Activated naive CD8-positive, alpha-beta T cell treated with anti-CD3 and anti-CD28 coated beads, Interleukin-2, amount 10 ng/mL, durations not matched to agents 7 days and 5 days (primary cell): Measurements from ENCODE around the gene COQ6. TPM values are rescaled to one million over a fixed set of nuclear protein-coding genes. Genes with fewer than 3 reads are reported as not detected.
A peak's percentile ranks its signal among the peaks of the same experiment; 100 is the strongest.
"Not testable (repeated sequence)": the region's sequence is repeated elsewhere in the genome, so short reads cannot be mapped to it uniquely, and the experiment has no call there.

ENCODE experiments used
- ATAC-seq: fragments of 150-1000 bp; cut with Tn5 transposase; one replicate; pipeline ENCODE4 v1.10.0; 2021; ENCODE audit warnings: low read depth, moderate library complexity
- POLR2A ChIA-PET: fragments of 350-600 bp; sonication (Branson Sonifier 250); formaldehyde crosslinking; loops from one replicate; lab custom pipeline; 2021; ENCODE audit warnings: antibody characterized with exemption; lab: Charles Lee
- DNase-seq: peaks from one replicate; pipeline ENCODE4 v3.0.0; 2021
- H3K27ac Mint-ChIP-seq: one replicate; pipeline ENCODE4 v1.8.0; 2022; ENCODE audit warnings: mild to moderate bottlenecking, mixed read lengths
- H3K27me3 Mint-ChIP-seq: one replicate; pipeline ENCODE4 v1.8.0; 2022; ENCODE audit warnings: mild to moderate bottlenecking, moderate library complexity, mixed read lengths
- H3K36me3 Mint-ChIP-seq: one replicate; pipeline ENCODE4 v1.8.0; 2021; ENCODE audit warnings: mild to moderate bottlenecking, mixed read lengths
- H3K4me1 Mint-ChIP-seq: one replicate; pipeline ENCODE4 v1.8.0; 2021; ENCODE audit warnings: mixed read lengths
- H3K4me3 Mint-ChIP-seq: one replicate; pipeline ENCODE4 v1.8.0; 2022; ENCODE audit warnings: mild to moderate bottlenecking, moderate library complexity, mixed read lengths
- H3K9me3 Mint-ChIP-seq: one replicate; pipeline ENCODE4 v1.8.0; 2021; ENCODE audit warnings: mixed read lengths
- total RNA-seq, 2 experiments: library from RNA; stranded (reverse); gene quantifications; one replicate each; pipeline ENCODE4 v1.2.3, GENCODE V29; 2021

COQ6 gene
- total RNA-seq, 2 experiments from 2014 or later = 26.4 to 27.2 TPM

DNA sequence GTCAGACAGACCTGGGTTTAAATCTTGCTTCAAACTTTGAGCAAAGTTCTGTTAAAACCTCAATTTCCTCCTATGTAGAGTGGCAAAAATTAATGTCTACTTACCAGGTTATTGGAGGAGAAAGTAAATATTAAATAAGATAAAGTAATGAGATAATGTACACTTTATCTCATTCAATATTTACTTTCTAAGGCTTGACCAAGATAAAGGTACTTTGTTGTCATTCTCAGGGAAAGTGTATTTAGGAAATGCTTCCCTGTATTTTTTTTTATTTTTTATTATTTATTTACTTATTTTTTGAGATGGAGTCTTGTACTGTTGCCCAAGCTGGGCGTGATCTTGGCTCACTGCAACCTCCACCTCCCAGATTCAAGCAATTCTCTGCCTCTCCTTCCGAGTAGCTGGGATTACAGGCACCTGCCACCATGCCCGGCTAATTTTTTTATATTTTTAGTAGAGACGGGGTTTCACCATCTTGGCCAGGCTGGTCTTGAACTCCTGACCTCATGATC, 4.9 kb upstream of the COQ6 start:
- no peak for ATAC-seq
- DNase-seq = no peak
- POLR2A ChIA-PET = no interaction called here
- Mint-ChIP-seq H3K27ac (no peak overlapping the region), H3K4me3 (no peak overlapping the region), H3K9me3 (no peaks in the 10 kb centered on the region), H3K27me3 (no peaks in the 10 kb centered on the region), H3K4me1 (peaks cover 8% of the 10 kb centered on the region), H3K36me3 (no peaks in the 10 kb centered on the region)

DNA sequence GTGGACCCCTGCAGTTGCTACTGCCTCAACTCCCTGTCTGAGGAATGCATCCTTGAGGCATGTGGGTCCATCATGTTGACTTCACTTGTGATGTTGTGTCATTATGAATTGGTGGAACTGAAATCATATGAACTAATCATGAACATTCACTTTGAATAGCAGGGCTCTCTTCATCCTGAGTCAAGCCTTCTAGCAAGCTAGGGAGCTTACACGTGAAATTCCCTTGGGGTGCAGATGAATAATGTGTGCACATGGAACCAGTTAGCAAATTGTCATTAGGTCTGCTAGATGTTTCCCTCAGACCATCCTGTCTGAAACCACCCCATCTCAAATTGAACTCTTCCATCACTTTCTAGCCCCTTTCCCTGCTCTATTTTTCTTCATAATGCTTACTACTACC, 3.6 kb downstream of the COQ6 start:
- Mint-ChIP-seq H3K27ac (no peak overlapping the region), H3K36me3 (peaks cover 3% of the 10 kb centered on the region), H3K27me3 (no peaks in the 10 kb centered on the region), H3K4me1 (peaks cover 12% of the 10 kb centered on the region), H3K4me3 (no peak overlapping the region), H3K9me3 (no peaks in the 10 kb centered on the region)
- DNase-seq (no peak), ATAC-seq (no peak)
- POLR2A ChIA-PET = no interaction called here

DNA sequence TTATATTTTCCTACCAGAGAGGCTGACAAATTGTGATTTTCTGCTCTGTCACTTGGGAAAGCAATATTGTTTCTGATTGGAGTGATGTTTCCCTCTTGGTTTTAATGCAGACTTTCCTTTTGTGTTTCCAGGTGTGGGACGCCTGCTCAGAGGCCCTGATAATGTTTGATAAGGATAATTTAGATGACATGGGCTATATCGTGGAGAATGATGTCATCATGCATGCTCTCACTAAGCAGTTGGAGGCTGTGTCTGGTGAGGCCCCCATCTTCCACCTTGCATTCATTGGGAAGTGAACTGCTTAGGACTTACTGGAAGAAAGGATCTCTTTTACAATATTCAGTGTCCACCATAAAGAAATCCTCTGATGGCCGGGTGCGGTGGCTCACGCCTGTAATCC, 5.6 kb downstream of the COQ6 start:
- H3K9me3 Mint-ChIP-seq = no peaks in the 10 kb centered on the region
- H3K27ac Mint-ChIP-seq = no peak overlapping the region
- no peak for ATAC-seq
- peaks cover 10% of the 10 kb centered on the region for H3K4me1 Mint-ChIP-seq
- H3K4me3 Mint-ChIP-seq = no peak overlapping the region
- POLR2A ChIA-PET = no interaction called here
- DNase-seq = no peak
- H3K27me3 Mint-ChIP-seq = no peaks in the 10 kb centered on the region
- peaks cover 4% of the 10 kb centered on the region for H3K36me3 Mint-ChIP-seq

DNA sequence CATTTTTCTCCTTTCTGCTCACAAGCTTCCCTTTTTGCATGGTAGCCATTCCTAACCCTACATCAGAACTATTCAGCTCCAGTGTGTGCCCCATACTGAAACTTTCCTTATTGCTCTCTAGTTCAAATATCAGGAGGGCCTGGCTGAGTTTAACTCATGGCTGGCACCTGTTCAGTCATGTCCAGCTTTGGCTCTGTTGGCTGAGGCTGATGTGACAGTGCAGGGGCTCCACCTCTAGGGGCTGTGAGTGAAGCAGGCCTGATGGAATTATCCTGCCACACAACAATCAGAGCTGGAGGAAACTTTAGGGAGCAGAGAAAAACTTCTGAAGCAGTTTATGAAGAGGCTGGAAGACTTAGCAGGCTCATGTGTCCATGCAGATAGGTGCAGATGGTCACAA, 8.5 kb downstream of the COQ6 start:
- peaks cover 14% of the 10 kb centered on the region for H3K36me3 Mint-ChIP-seq
- peaks cover 4% of the 10 kb centered on the region for H3K4me1 Mint-ChIP-seq
- H3K9me3 Mint-ChIP-seq = no peaks in the 10 kb centered on the region
- no peak overlapping the region for H3K27ac Mint-ChIP-seq
- no peaks in the 10 kb centered on the region for H3K27me3 Mint-ChIP-seq
- no peak for ATAC-seq
- POLR2A ChIA-PET = interaction anchor here (0.9 kb wide), 2 partner anchors 9 to 11 kb away, joined by 3 to 4 read pairs; partner anchors contain the start of gene FAM161B
- no peak overlapping the region for H3K4me3 Mint-ChIP-seq
- DNase-seq = no peak

DNA sequence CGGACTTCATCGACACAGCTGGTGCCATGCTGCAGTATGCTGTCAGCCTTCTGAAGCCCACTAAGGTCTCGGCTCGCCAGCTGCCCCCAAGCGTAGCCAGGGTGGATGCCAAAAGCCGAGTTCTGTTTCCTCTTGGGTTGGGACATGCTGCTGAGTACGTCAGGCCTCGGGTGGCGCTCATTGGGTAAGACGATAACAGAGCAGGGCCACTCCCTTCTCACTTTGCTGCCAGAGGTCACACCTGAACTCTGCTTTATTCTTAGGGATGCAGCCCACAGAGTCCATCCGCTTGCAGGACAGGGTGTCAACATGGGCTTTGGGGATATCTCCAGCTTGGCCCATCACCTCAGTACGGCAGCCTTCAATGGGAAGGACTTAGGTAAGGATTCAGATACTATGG, 11.1 kb downstream of the COQ6 start:
- DNase-seq (no peak), ATAC-seq (no peak)
- Mint-ChIP-seq H3K36me3 (peaks cover 13% of the 10 kb centered on the region), H3K9me3 (no peaks in the 10 kb centered on the region), H3K27me3 (no peaks in the 10 kb centered on the region), H3K4me1 (peaks cover 4% of the 10 kb centered on the region), H3K4me3 (no peak overlapping the region), H3K27ac (no peak overlapping the region)
- POLR2A ChIA-PET = no interaction called here

DNA sequence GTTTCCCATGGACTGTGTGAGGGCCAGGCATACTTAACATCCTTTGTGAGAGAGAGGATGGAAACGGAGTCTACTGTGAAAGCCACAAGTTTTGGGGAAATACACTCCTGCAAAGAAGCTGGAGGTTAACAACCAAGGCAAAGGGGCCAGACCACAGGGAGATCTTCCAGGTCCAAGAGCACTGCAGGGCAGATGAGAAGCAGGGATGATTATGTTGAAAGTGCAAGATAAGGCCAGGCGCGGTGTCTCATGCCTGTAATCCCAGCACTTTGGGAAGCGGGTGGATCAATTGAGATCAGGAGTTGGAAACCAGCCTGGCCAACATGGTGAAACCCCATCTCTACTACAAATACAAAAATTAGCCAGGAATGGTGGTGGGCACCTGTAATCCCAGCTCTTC, 15.1 kb downstream of the COQ6 start:
- Mint-ChIP-seq H3K27ac (no peak overlapping the region), H3K4me3 (no peak overlapping the region)
- POLR2A ChIA-PET = no interaction called here

DNA sequence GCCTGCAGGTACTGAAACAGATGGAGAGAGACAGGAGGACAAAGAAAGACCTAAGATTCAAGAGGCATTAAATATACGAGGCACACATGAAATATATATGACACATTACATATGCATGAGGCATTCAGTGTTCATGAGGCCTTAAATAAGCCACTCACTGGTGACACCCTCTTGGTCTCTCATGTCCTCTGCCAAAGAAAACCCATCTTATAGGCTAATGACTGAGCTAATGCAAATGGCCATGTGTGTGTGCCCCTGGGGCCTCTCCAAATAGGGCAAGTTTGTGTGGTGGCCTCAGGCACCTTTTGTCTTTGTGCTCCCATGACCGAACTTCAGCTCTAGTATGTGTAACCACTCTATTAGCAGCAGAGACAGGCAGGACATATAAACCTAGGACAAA, 18.8 kb downstream of the COQ6 start:
- H3K36me3 Mint-ChIP-seq = peaks cover 7% of the 10 kb centered on the region
- ATAC-seq = no peak
- no peak overlapping the region for H3K27ac Mint-ChIP-seq

More for the DNA sequence above, 15.1 kb downstream of the COQ6 start:
- Mint-ChIP-seq H3K4me1 (peaks cover 4% of the 10 kb centered on the region), H3K36me3 (peaks cover 16% of the 10 kb centered on the region), H3K27me3 (no peaks in the 10 kb centered on the region), H3K9me3 (no peaks in the 10 kb centered on the region)
- no peak for ATAC-seq
- DNase-seq = no peak

DNA sequence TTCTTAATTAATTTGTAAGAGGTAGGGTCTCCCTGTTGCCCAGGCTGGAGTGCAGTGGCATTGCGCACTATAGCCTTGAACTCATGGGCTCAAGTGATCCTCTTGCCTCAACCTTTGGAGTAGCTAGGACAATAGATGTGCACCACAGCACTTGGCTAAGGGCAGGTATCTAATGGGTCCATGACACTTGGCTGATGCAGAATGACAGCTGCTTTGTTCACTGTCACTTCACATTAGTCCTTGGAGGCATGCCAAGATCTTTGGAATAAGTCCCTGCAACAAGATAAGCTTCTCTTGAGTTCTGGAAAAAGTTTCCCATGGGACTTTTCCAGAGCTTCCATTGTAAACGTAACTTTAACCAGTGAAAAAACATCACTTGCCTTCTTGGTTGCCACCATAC, 23.4 kb downstream of the COQ6 start:
- no peak overlapping the region for H3K4me3 Mint-ChIP-seq
- no peak for ATAC-seq
- no peaks in the 10 kb centered on the region for H3K9me3 Mint-ChIP-seq
- POLR2A ChIA-PET = no interaction called here
- H3K27me3 Mint-ChIP-seq = no peaks in the 10 kb centered on the region
- no peak for DNase-seq
- H3K27ac Mint-ChIP-seq = no peak overlapping the region
- no peaks in the 10 kb centered on the region for H3K4me1 Mint-ChIP-seq
- H3K36me3 Mint-ChIP-seq = peaks cover 6% of the 10 kb centered on the region

More for the DNA sequence above, 18.8 kb downstream of the COQ6 start:
- Mint-ChIP-seq H3K9me3 (no peaks in the 10 kb centered on the region), H3K27me3 (no peaks in the 10 kb centered on the region), H3K4me3 (no peak overlapping the region), H3K4me1 (peaks cover 2% of the 10 kb centered on the region)
- DNase-seq = no peak
- POLR2A ChIA-PET = no interaction called here

DNA sequence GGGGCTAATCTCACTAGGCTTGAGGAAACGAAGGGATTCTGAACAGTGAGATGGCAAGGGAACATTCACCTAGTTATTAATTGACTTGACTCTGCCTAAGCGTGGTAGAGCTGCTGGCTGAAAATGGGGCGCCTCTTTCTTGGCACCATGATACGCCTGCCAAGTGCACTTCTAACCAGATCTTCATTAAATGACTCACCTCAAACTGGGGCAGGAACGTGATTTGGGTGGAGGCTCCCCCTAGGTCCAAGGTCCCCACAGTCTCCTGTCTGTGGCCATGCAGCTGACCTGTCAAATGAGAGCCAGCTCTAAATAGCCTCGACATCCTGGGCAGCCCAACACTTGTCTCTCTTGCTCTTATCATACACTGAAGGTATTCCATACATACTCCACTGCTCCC, 26.0 kb downstream of the COQ6 start:
- no peaks in the 10 kb centered on the region for H3K27me3 Mint-ChIP-seq
- H3K4me3 Mint-ChIP-seq = no peak overlapping the region
- ATAC-seq (no peak), DNase-seq (no peak)
- no peaks in the 10 kb centered on the region for H3K9me3 Mint-ChIP-seq
- H3K4me1 Mint-ChIP-seq = no peaks in the 10 kb centered on the region
- POLR2A ChIA-PET = no interaction called here
- H3K27ac Mint-ChIP-seq = peak overlapping the region; percentile 24
- H3K36me3 Mint-ChIP-seq = peaks cover 4% of the 10 kb centered on the region

DNA sequence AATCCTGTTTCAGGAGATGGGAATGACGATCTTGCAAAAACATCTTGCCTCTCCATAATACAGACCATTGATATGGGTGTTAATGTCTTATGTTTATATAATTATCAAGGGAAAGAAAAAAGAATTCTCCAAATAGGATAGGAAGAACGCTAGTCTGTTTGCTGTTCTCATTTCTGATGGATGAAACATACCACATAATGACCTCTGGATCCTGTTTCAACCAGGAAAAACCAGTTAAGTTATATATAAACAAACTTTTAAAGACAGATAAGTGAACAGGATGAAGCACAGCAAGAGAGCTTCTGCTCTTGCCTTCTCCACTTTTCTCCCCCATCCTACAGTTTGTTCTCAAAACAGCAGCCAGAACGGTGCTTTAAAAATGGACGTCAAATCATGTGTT, 27.8 kb downstream of the COQ6 start:
- ATAC-seq (no peak), DNase-seq (no peak)
- Mint-ChIP-seq H3K27me3 (no peaks in the 10 kb centered on the region), H3K36me3 (peaks cover 2% of the 10 kb centered on the region), H3K9me3 (no peaks in the 10 kb centered on the region), H3K4me1 (no peaks in the 10 kb centered on the region), H3K27ac (no peak overlapping the region), H3K4me3 (no peak overlapping the region)
- POLR2A ChIA-PET = no interaction called here

DNA sequence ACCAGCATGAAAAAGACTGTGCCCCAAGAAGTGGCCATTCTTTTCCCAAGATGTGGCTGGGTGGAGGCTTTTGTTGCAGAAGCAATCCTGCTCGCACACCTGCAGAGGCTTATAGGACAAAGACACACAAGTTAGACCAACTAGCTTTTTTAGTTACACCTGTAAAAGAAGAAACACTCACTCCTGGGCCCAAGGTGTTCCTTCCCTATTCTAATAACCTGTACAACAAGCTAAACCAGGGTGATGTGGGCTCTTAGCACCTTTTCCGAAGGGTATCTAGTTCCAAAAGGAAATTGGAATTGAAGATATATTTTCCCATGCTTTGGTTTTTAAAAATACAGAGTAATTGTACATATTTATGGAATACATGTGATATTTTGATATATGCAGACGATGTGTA, 38.0 kb downstream of the COQ6 start:
- H3K9me3 Mint-ChIP-seq = no peaks in the 10 kb centered on the region
- DNase-seq (no peak), ATAC-seq (no peak)
- no peak overlapping the region for H3K4me3 Mint-ChIP-seq
- H3K27ac Mint-ChIP-seq = no peak overlapping the region
- H3K4me1 Mint-ChIP-seq = no peaks in the 10 kb centered on the region
- peaks cover 13% of the 10 kb centered on the region for H3K36me3 Mint-ChIP-seq
- POLR2A ChIA-PET = no interaction called here
- no peaks in the 10 kb centered on the region for H3K27me3 Mint-ChIP-seq

DNA sequence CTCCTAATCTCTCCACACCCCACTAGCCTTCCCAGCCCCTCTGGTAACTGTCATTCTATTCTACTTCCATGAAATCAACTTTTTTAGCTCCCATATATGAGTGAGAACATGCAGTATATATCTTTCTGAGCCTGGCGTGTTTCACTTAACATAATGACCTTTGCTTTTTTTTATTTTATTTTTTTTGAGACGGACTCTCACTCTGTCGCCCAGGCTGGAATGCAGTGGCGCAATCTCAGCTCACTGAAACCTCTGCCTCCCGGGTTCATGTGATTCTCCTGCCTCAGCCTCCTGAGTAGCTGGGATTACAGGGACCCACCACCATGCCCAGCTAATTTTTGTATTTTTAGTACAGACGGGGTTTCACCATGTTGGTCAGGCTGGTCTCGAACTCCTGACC, 38.6 kb downstream of the COQ6 start:
- POLR2A ChIA-PET, H3K9me3 Mint-ChIP-seq, ATAC-seq, H3K4me1 Mint-ChIP-seq, H3K4me3 Mint-ChIP-seq, DNase-seq, H3K27me3 Mint-ChIP-seq, H3K27ac Mint-ChIP-seq: not testable (repeated sequence)
- peaks cover 13% of the 10 kb centered on the region for H3K36me3 Mint-ChIP-seq

DNA sequence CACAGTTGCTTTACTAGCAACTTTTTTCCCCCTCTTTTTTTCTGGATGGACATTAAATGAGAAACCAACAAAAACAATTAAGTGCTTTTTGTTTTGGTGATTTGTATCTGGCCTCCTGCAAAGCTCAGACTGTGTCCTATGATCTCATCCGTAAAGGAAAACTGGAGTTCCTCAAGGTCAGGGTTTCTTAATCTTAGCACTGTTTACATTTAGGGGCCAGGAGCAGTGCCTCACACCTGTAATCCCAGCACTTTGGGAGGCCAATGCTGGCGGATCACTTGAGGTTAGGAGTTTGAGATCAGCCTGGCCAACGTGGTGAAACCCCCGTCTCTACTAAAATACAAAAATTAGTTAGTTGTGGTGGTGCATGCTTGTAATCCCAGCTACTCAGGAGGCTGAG, 41.0 kb downstream of the COQ6 start:
- DNase-seq (no peak), ATAC-seq (no peak)
- Mint-ChIP-seq H3K9me3 (no peaks in the 10 kb centered on the region), H3K4me3 (no peak overlapping the region), H3K4me1 (no peaks in the 10 kb centered on the region), H3K27ac (no peak overlapping the region), H3K36me3 (peaks cover 12% of the 10 kb centered on the region), H3K27me3 (no peaks in the 10 kb centered on the region)
- POLR2A ChIA-PET = no interaction called here

DNA sequence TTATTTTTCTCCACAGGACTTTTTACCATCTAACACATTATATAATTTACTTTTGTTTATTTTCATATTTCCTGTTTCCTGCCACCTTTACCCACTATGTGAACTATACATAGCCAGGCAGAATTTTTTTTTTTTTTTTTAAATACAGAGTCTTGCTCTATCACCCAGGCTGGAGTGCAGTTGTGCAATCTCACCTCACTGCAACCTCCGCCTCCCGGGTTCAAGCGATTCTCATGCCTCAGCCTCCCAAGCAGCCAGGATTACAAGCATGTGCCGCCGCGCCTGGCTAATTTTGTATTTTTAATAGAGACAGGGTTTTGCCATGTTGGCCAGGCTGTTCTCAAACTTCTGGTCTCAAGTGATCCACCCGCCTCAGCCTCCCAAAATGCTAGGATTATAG, 44.8 kb downstream of the COQ6 start:
- H3K36me3 Mint-ChIP-seq, H3K4me1 Mint-ChIP-seq, ATAC-seq, POLR2A ChIA-PET, DNase-seq, H3K27me3 Mint-ChIP-seq, H3K27ac Mint-ChIP-seq, H3K9me3 Mint-ChIP-seq, H3K4me3 Mint-ChIP-seq: not testable (repeated sequence)

DNA sequence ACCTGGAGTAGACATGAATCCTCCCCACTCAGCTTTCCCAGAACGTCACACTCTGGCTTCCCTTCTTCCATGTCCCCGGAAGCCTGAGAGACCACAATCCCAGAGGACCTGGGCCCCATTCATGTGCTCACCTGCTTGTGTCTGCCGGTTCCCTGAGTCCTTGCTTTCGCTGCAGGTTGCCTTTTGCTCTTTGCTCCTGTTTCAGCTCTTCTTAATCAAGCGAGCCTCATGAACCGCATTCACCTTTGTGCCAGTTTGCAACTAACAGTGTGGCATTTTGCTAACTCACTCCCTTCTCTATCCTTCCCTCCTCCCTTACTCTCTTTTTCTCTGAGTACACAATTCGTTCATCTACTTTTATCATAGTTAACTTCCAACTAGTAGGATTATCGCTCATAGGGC, 45.9 kb downstream of the COQ6 start:
- Mint-ChIP-seq H3K4me3 (no peak overlapping the region), H3K36me3 (peaks cover 4% of the 10 kb centered on the region), H3K9me3 (no peaks in the 10 kb centered on the region), H3K27me3 (no peaks in the 10 kb centered on the region), H3K27ac (no peak overlapping the region), H3K4me1 (no peaks in the 10 kb centered on the region)
- ATAC-seq (no peak), DNase-seq (no peak)
- POLR2A ChIA-PET = no interaction called here
